GF-D8 (cell line): ENCODE data around the gene GTF3C1.

ENCODE experiments used
- DNase-seq: peaks from one replicate; lab custom pipeline; 2025; lab: John Stamatoyannopoulos, UW

GTF3C1 gene

GRCh38 chr16:27486760-27487159, 63.0 kb downstream of the GTF3C1 start:
- DNase-seq = no peak

- DNase-seq = no peak
Observed at GRCh38 chr16:27486344-27486743, 63.4 kb downstream of the GTF3C1 start.

- DNase-seq = no peak
Observed at GRCh38 chr16:27485811-27486210, 63.9 kb downstream of the GTF3C1 start.

- DNase-seq = no peak
Observed at GRCh38 chr16:27485126-27485525, 64.6 kb downstream of the GTF3C1 start.

- DNase-seq = no peak
Observed at GRCh38 chr16:27483624-27484023, 66.1 kb downstream of the GTF3C1 start.

- DNase-seq = no peak
Observed at GRCh38 chr16:27483088-27483437, 66.7 kb downstream of the GTF3C1 start.

GRCh38 chr16:27482397-27483087, 67.2 kb downstream of the GTF3C1 start:
- no peak for DNase-seq

GRCh38 chr16:27481282-27481934, 68.3 kb downstream of the GTF3C1 start:
- DNase-seq = no peak

GRCh38 chr16:27480761-27481160, 69.0 kb downstream of the GTF3C1 start:
- DNase-seq = no peak

GRCh38 chr16:27476240-27476639, 73.5 kb downstream of the GTF3C1 start:
- no peak for DNase-seq

GRCh38 chr16:27475561-27475960, 74.2 kb downstream of the GTF3C1 start:
- no peak for DNase-seq

- no peak for DNase-seq
Observed at GRCh38 chr16:27474921-27475320, 74.8 kb downstream of the GTF3C1 start.

- DNase-seq = no peak
Observed at GRCh38 chr16:27474041-27474440, 75.7 kb downstream of the GTF3C1 start.

GRCh38 chr16:27473101-27473900, 76.4 kb downstream of the GTF3C1 start:
- no peak for DNase-seq

- no peak for DNase-seq
Observed at GRCh38 chr16:27472091-27473020, 77.4 kb downstream of the GTF3C1 start.

- no peak for DNase-seq
Observed at GRCh38 chr16:27471661-27472060, 78.1 kb downstream of the GTF3C1 start.

GRCh38 chr16:27470567-27471431, 78.9 kb downstream of the GTF3C1 start:
- DNase-seq = no peak

GRCh38 chr16:27468941-27469531, 80.7 kb downstream of the GTF3C1 start:
- DNase-seq = no peak

- DNase-seq = no peak
Observed at GRCh38 chr16:27465483-27465879, 84.2 kb downstream of the GTF3C1 start.

GRCh38 chr16:27464626-27465482, 84.9 kb downstream of the GTF3C1 start:
- no peak for DNase-seq
